ENCODE data around the gene BCL3. TPM values are rescaled to one million over a fixed set of nuclear protein-coding genes. Genes with fewer than 3 reads are reported as not detected.

Gene BCL3, protein sequence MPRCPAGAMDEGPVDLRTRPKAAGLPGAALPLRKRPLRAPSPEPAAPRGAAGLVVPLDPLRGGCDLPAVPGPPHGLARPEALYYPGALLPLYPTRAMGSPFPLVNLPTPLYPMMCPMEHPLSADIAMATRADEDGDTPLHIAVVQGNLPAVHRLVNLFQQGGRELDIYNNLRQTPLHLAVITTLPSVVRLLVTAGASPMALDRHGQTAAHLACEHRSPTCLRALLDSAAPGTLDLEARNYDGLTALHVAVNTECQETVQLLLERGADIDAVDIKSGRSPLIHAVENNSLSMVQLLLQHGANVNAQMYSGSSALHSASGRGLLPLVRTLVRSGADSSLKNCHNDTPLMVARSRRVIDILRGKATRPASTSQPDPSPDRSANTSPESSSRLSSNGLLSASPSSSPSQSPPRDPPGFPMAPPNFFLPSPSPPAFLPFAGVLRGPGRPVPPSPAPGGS
- total RNA-seq (2021; ENCODE audit: unreplicated experiment) (37.9 TPM), Bru-seq, nascent RNA (percentile 61 among the genes with signal in this experiment), BruChase-seq, experiment 1, labeled RNA remaining after a 6-hour chase (percentile 69 among the genes with signal in this experiment), BruChase-seq, experiment 2, labeled RNA remaining after a 2-hour chase (percentile 66 among the genes with signal in this experiment)
- 33.1 and 43.5 TPM in 2 replicates for polyA plus RNA-seq (2012)
- long read RNA-seq, transcript BCL3-201 (9 exons, 2,038 nt), result major isoform, 21 of 39 reads
- long read RNA-seq, partial matches to known transcripts, result 15 of 39 reads
- long read RNA-seq, other reads (novel, unspliced or antisense), result 2 of 39 reads

GRCh38 chr19:44748426-44749254 lies at the start of gene BCL3:
Gene BCL3 (plus strand): TSS chr19:44748708. CDS start chr19:44748791, 83 bp downstream.
- RAD21 ChIA-PET (ENCODE audit: low non-redundant PET in 1 of 2, low total read pairs in 2 of 2, uncharacterized antibody in 2 of 2, unreplicated experiment in 2 of 2), result no interaction called here
- BruUV-seq (replicated peaks), result no TSS peak
- intact Hi-C loops (cut with micrococcal nuclease), result no loop called here
- Histone ChIP-seq H3K79me2 (ENCODE audit: insufficient read depth, low read length) (peaks cover 21% of the 10 kb centered on the region), H3K9me2 (ENCODE audit: insufficient read depth) (no peaks in the 10 kb centered on the region), H3K4me1 (ENCODE audit: control insufficient read depth in 1 of 2, insufficient read depth in 2 of 2, low read length in 2 of 2) (peaks cover 53 to 82% of the 10 kb centered on the region in 2 experiments), H3K9ac (ENCODE audit: low read length) (peak within 1 kb of the TSS; percentile 89), H3K27ac (ENCODE audit: low read depth, low read length) (peak within 1 kb of the TSS; percentile 98), H3K9me3 (ENCODE audit: control insufficient read depth in 1 of 2, insufficient read depth in 1 of 2, low read depth in 1 of 2, low read length in 2 of 2) (no peaks in the 10 kb centered on the region), H3K27me3 (ENCODE audit: insufficient read depth, low read length) (no peaks in the 10 kb centered on the region), H3K36me3 (ENCODE audit: control insufficient read depth in 1 of 2, insufficient read depth in 2 of 2, low read length in 2 of 2) (peaks cover 4 to 5% of the 10 kb centered on the region in 2 experiments; a peak in 2 of 4 replicates), H3K4me3 (replicated peaks in 1 of 2; ENCODE audit: low read depth in 1 of 2, low read length in 2 of 2) (peak within 1 kb of the TSS; percentile 65 to 85), H2AFZ (ENCODE audit: low read depth, low read length, poor library complexity, severe bottlenecking) (no peak within 1 kb of the TSS), H3K4me2 (ENCODE audit: low read length) (peak within 1 kb of the TSS; percentile 81), H4K20me1 (ENCODE audit: insufficient read depth) (no peaks in the 10 kb centered on the region)
- POLR2A ChIA-PET, result interaction anchor here (0.6 to 1.2 kb wide), 2 partner anchors 13 to 48 kb away, joined by 5 read pairs; no protein-coding TSS in a partner anchor
- peak; percentile 41 for ATAC-seq
- CTCF ChIA-PET, result no interaction called here
- DNase-seq (ENCODE audit: low read depth, low spot score), result no peak
- TF ChIP-seq CBX3 (IDR thresholded peaks at IDR 0.05; ENCODE audit: low read depth) (0 out of 2 replicates have a peak, but pooled peaks have one; percentile 6), ZFX (IDR thresholded peaks at IDR 0.05) (peak; percentile 77), ZNF274 (IDR thresholded peaks at IDR 0.05; ENCODE audit: low read depth, low read length) (no peak), SRF (IDR thresholded peaks at IDR 0.05; ENCODE audit: low read depth) (no peak), ATF3 (IDR thresholded peaks at IDR 0.05) (no peak), SP1 (IDR thresholded peaks at IDR 0.05; ENCODE audit: low read depth) (peak; percentile 56)
